Upper lobe of left lung (tissue), 6 donors: ENCODE measurements around the gene GNAO1. TPM values are rescaled to one million over a fixed set of nuclear protein-coding genes. Genes with fewer than 3 reads are reported as not detected.

Experiments used
- ATAC-seq, 2 donors: fragments of 200-7000 bp; cut with Tn5 transposase; one replicate each; pipeline ENCODE4 v1.9.1; 2022; ENCODE audit warnings: mild to moderate bottlenecking in 2 of 2, moderate library complexity in 2 of 2; ENCODE audit not compliant: low FRiP score in 2 of 2
- DNase-seq, 2 donors: peaks; one replicate each; pipeline ENCODE4 v3.0.0-alpha.2; 2019 to 2020
- H3K27ac ChIP-seq, 4 donors: fragments of 200-600 bp; sonication (generic); one replicate each; pipeline ENCODE4 v1.5.1; 2016 to 2019
- H3K27me3 ChIP-seq, 4 donors: fragments of 200-600 bp; sonication (generic); one replicate each; pipeline ENCODE4 v1.5.1; 2017 to 2019
- H3K36me3 ChIP-seq, 4 donors: fragments of 200-600 bp; sonication (generic); one replicate each; pipeline ENCODE4 v1.5.1; 2016 to 2019
- H3K4me1 ChIP-seq, 4 donors: fragments of 200-600 bp; sonication (generic); one replicate each; pipeline ENCODE4 v1.5.1; 2018 to 2019
- H3K4me3 ChIP-seq, 4 donors: fragments of 200-600 bp; sonication (generic); one replicate each; pipeline ENCODE4 v1.5.1; 2017 to 2019; ENCODE audit warnings: mild to moderate bottlenecking in 2 of 4, moderate library complexity in 1 of 4
- H3K9me3 ChIP-seq, 4 donors: fragments of 200-600 bp; sonication (generic); one replicate each; pipeline ENCODE4 v1.5.1; 2018 to 2019
- EP300 ChIP-seq, 4 donors: sonication (generic); formaldehyde crosslinking; IDR thresholded peaks; one replicate each; pipeline ENCODE4 v1.5.1; 2017; ENCODE audit warnings: antibody characterized with exemption in 4 of 4, control low read depth in 2 of 4
- POLR2A ChIP-seq, 4 donors: fragments of 450-650 bp; IDR thresholded peaks; one replicate each; pipeline ENCODE4 v1.5.1; 2016 to 2017; ENCODE audit warnings: antibody characterized with exemption in 4 of 4, mild to moderate bottlenecking in 2 of 4
- POLR2AphosphoS5 ChIP-seq, 2 donors: sonication (generic); formaldehyde crosslinking; IDR thresholded peaks; one replicate each; pipeline ENCODE4 v1.5.1; 2017; ENCODE audit warnings: antibody characterized with exemption in 2 of 2
- WGBS, 2 donors: methylation state at CpG; one replicate each; pipeline ENCODE4 v1.1.5; 2017 to 2018; 5-methylcytosine and 5-hydroxymethylcytosine counted together
- total RNA-seq, 6 donors: library from RNA; depleted of rRNA in 4 of 6; stranded (reverse); fragments of >200 nt in 4 of 6; gene quantifications; one replicate each; pipeline versions ENCODE4 v1.1.0 to v1.2.1, GENCODE V29; 2016 to 2021
- TF ChIP-seq, protein P1 (sequence below), 6 experiments: fragments of 450-650 bp in 4 of 6; fragments of 200-600 bp in 2 of 6; sonication (generic) in 2 of 6; IDR thresholded peaks; one replicate each; pipeline ENCODE4 v1.5.1; 2016 to 2019; ENCODE audit warnings: antibody characterized with exemption in 6 of 6
- donor health status: DM: no; HTN: no; CAD: no; lungs with moderate emphysema.
- donor health status: DM: no; HTN: yes; CAD: no; lungs with severe emphysema.

The GNAO1 gene
- total RNA-seq, 6 donors from 2014 or later: 0.46 to 2.7 (median 0.79) TPM; not detected in 1

DNA sequence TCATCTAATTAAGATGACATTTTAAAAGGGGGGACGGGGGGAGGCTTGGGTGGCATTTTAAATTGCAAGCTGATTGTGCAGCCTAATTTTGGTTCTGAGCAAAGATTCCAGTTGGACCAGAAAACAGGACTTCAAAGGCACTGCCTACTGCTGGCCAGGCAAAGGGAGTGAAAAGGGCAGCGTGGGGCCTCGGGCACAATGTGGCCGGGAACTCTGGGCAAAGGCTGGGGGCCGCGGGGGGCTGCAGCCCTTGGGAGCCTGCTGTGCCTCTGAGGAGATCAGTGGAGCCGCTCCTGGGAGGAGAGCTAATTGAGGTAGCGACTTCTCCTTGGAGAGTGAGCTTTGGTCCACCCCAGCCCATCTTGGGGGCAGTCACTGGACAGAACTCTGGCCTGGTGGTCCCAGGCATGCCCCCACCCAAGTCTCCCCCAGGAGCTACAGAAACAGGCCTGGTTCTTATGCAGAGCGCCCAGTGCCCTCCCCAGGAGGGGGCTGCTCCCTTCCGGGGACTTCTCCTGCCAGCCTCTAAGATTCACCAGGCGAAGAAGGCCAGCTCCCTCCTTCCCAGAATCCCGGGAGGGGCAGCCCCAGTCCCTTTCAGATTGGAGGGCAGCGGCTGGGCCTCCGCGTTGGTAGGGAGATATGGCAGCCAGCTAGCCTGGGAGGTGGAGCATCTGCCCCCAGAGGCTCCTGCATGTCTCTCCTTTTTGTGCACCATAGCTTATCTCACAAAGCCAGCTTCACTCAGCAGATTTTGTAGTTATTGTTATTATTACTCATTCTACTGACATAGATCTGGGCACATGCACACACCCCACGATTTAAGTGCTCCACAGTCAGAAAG, 115.6 kb downstream of the GNAO1 start:
- 75 to 80% methylated on average over 15 to 16 of the region's 16 CpGs for WGBS, 2 donors
- H3K27ac ChIP-seq: no peak overlapping the region
- ATAC-seq (no peak), DNase-seq (peak in 1 of 2 donors; percentile 57)
- no peaks in the 10 kb centered on the region for H3K27me3 ChIP-seq
- no peaks in the 10 kb centered on the region for H3K36me3 ChIP-seq
- no peak overlapping the region for H3K4me3 ChIP-seq
- H3K9me3 ChIP-seq: no peaks in the 10 kb centered on the region
- no peaks in the 10 kb centered on the region for H3K4me1 ChIP-seq
- TF ChIP-seq POLR2A (IDR thresholded peaks at IDR 0.05) (no peak), POLR2AphosphoS5 (IDR thresholded peaks at IDR 0.05) (no peak), EP300 (IDR thresholded peaks at IDR 0.05) (no peak)
- TF ChIP-seq, protein P1, sequence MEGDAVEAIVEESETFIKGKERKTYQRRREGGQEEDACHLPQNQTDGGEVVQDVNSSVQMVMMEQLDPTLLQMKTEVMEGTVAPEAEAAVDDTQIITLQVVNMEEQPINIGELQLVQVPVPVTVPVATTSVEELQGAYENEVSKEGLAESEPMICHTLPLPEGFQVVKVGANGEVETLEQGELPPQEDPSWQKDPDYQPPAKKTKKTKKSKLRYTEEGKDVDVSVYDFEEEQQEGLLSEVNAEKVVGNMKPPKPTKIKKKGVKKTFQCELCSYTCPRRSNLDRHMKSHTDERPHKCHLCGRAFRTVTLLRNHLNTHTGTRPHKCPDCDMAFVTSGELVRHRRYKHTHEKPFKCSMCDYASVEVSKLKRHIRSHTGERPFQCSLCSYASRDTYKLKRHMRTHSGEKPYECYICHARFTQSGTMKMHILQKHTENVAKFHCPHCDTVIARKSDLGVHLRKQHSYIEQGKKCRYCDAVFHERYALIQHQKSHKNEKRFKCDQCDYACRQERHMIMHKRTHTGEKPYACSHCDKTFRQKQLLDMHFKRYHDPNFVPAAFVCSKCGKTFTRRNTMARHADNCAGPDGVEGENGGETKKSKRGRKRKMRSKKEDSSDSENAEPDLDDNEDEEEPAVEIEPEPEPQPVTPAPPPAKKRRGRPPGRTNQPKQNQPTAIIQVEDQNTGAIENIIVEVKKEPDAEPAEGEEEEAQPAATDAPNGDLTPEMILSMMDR (IDR thresholded peaks at IDR 0.05): no peak

DNA sequence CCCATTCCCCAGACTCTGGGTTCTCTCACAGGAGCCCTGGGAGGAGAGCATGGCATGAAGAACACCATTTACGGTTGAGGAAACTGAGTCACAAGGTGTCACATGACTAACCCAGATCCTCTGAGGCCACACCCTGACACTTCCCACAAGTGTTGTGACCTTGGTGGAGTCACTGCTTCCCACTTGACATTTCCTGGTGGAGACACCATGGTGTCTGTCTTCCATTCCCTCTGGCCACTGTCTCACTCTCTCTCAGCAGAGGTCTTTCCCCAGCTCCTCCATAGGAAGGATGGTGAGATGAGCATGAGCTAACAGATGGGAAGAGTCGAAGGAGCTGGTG, 116.2 kb downstream of the GNAO1 start:
- Histone ChIP-seq H3K27ac (no peak overlapping the region), H3K4me3 (no peak overlapping the region), H3K9me3 (no peaks in the 10 kb centered on the region), H3K27me3 (no peaks in the 10 kb centered on the region), H3K36me3 (no peaks in the 10 kb centered on the region), H3K4me1 (no peaks in the 10 kb centered on the region)
- 81 to 85% methylated on average over 2 of the region's 2 CpGs for WGBS, 2 donors
- ATAC-seq (no peak), DNase-seq (no peak)
- TF ChIP-seq, protein P1 (IDR thresholded peaks at IDR 0.05): no peak
- TF ChIP-seq POLR2A (IDR thresholded peaks at IDR 0.05): no peak
- TF ChIP-seq POLR2AphosphoS5 (IDR thresholded peaks at IDR 0.05): no peak
- no peak for TF ChIP-seq EP300 (IDR thresholded peaks at IDR 0.05)

DNA sequence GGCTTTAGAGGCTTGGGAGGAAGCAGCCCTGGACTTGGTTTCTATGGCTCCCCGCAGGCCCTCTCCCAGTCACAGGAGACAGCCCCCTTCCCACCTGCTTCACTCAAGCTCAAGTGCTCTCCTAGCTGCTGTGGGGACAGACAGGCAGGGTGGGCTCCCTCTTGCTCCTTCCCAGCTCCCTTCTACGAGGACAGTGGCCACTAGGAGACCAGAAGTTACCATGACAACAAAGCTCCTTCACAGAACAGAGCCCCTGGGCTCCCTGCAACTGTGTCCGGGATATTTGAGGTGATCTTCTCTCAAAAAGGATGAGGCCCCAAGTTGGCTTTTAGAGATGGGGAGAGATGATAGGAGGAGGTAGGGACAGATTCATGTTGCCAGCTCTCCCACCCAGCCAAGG, 117.7 kb downstream of the GNAO1 start:
- Histone ChIP-seq H3K9me3 (no peaks in the 10 kb centered on the region), H3K4me1 (no peaks in the 10 kb centered on the region), H3K4me3 (no peak overlapping the region), H3K36me3 (no peaks in the 10 kb centered on the region), H3K27me3 (no peaks in the 10 kb centered on the region), H3K27ac (no peak overlapping the region)
- no peak for TF ChIP-seq POLR2AphosphoS5 (IDR thresholded peaks at IDR 0.05)
- no peak for TF ChIP-seq EP300 (IDR thresholded peaks at IDR 0.05)
- no peak for TF ChIP-seq POLR2A (IDR thresholded peaks at IDR 0.05)
- TF ChIP-seq, protein P1 (IDR thresholded peaks at IDR 0.05): no peak
- DNase-seq (no peak), ATAC-seq (no peak)
- WGBS, 2 donors: 65 to 86% methylated on average over 2 to 3 of the region's 3 CpGs

DNA sequence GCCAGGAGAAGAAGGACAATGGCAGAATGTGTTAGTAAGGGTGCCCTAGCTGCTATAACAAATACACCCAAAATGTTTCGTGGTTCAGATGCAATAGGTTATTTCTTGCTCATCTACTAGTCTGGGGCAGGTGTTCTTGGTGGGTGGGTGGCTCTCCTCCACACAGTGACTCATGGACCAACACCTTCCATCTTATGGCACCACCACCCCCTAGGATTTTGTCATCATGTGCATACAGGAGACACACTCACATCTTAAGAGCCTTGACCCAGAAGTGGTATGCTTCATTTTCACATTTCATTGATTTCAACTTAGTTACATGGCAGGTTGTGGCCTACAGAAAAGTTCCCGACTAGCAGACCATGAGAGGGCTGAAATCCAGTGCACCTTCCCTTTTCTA, 119.4 kb downstream of the GNAO1 start:
- H3K27ac ChIP-seq: no peak overlapping the region
- no peak for DNase-seq
- ATAC-seq: no peak
- WGBS, 2 donors: 95 to 96% methylated on average over 2 of the region's 2 CpGs
- no peak overlapping the region for H3K4me3 ChIP-seq
- no peaks in the 10 kb centered on the region for H3K27me3 ChIP-seq
- no peaks in the 10 kb centered on the region for H3K36me3 ChIP-seq
- no peaks in the 10 kb centered on the region for H3K4me1 ChIP-seq
- TF ChIP-seq POLR2AphosphoS5 (IDR thresholded peaks at IDR 0.05): no peak
- H3K9me3 ChIP-seq: no peaks in the 10 kb centered on the region

DNA sequence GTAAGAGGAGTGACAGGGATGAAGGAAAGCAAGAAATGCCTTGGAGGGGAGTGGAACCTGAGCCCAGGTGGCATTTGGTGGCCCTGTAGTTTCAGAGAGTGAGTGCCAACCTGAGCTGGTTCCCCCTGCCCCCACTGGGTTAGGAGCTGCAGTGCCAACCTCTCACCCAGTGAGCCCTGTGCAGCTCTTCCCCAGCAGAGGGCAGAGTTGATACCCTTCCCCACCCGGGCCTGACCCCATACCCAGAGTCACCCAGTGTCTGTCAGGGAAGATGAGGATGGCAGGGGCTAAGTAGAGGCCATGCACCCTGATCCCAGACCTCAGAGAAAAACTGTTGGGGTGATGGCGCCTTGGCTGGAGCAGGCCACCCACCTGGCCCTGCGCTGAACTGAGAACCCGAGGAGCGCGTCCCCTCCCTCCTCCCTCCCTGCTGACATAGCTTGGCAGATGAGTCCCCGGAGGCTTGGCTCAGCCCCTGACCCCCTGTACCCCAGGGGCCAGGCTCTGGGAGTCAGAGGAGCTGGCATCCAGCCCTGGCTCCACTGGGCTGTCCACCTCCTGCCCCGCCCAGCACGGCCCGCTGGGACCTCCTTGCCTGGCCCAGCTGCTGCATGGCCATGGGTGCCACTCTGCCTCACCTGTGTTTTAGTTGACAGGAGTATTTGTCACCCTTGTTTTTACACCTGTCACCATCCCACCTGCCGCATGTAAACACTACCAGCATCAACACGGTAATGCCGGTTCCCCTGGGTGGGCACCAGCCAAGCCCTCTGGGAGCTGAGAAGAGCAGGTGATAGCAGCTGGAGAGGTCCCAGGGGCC, 120.1 kb downstream of the GNAO1 start:
- Histone ChIP-seq H3K9me3 (no peaks in the 10 kb centered on the region), H3K4me3 (no peak overlapping the region), H3K27ac (no peak overlapping the region), H3K27me3 (no peaks in the 10 kb centered on the region), H3K36me3 (no peaks in the 10 kb centered on the region), H3K4me1 (no peaks in the 10 kb centered on the region)
- TF ChIP-seq POLR2AphosphoS5 (IDR thresholded peaks at IDR 0.05): no peak
- no peak for TF ChIP-seq EP300 (IDR thresholded peaks at IDR 0.05)
- TF ChIP-seq POLR2A (IDR thresholded peaks at IDR 0.05): no peak
- TF ChIP-seq, protein P1 (IDR thresholded peaks at IDR 0.05): no peak
- 85 to 87% methylated on average over 5 to 13 of the region's 13 CpGs for WGBS, 2 donors
- DNase-seq: peak in 1 of 2 donors; percentile 74
- ATAC-seq: no peak
